PC-3 (cell line): Measurements from ENCODE around the gene LPAR1.

Experiments used
- EZH2 ChIP-seq: fragments of 300-600 bp; sonication (generic); IDR thresholded peaks from one replicate; pipeline ENCODE4 v1.6.1; 2017; ENCODE audit warnings: antibody characterized with exemption, mild to moderate bottlenecking, low read length; ENCODE audit not compliant: unreplicated experiment
- EZH2phosphoT487 ChIP-seq: fragments of 300-600 bp; sonication (generic); IDR thresholded peaks from 2 replicates; pipeline ENCODE4 v1.6.1; 2018; ENCODE audit warnings: mild to moderate bottlenecking, antibody characterized with exemption, low read length, borderline replicate concordance
- TF ChIP-seq, protein P1 (sequence below): fragments of 300-600 bp; sonication (generic); conservative IDR thresholded peaks from 2 replicates; pipeline ENCODE4 v1.5.1; 2017; ENCODE audit warnings: antibody characterized with exemption, low read depth, mild to moderate bottlenecking, low read length

DNA sequence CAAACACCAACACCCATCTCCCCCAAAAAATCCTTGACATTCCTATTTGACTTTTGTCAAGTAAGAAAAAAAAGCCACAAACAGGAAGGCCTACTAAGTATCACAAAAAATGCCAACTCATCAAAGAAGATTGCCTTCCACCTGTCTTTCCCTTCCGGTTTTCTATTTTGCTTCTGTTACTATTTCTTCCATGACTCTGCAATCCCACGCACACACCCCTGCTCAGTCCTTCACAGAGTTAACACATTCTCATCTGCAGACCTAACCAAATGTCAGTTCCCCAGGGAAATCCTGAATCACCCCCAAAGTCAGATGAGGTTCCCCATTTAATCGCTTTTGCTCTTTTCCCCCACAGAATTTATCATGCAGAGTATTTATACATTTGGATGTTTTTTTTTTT, 15.1 kb downstream of the LPAR1 start:
- TF ChIP-seq EZH2 (no peak), EZH2phosphoT487 (no peak)
- TF ChIP-seq, protein P1, sequence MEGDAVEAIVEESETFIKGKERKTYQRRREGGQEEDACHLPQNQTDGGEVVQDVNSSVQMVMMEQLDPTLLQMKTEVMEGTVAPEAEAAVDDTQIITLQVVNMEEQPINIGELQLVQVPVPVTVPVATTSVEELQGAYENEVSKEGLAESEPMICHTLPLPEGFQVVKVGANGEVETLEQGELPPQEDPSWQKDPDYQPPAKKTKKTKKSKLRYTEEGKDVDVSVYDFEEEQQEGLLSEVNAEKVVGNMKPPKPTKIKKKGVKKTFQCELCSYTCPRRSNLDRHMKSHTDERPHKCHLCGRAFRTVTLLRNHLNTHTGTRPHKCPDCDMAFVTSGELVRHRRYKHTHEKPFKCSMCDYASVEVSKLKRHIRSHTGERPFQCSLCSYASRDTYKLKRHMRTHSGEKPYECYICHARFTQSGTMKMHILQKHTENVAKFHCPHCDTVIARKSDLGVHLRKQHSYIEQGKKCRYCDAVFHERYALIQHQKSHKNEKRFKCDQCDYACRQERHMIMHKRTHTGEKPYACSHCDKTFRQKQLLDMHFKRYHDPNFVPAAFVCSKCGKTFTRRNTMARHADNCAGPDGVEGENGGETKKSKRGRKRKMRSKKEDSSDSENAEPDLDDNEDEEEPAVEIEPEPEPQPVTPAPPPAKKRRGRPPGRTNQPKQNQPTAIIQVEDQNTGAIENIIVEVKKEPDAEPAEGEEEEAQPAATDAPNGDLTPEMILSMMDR = no peak
